DND-41 (cell line): ENCODE data around the gene PINK1.

Experiments
- ATAC-seq: fragments of 200-7000 bp; cut with Tn5 transposase; 3 replicates; pipeline ENCODE4 v1.9.1; 2021; ENCODE audit warnings: low read depth; ENCODE audit not compliant: insufficient read depth
- DNase-seq: peaks from one replicate; pipeline ENCODE4 v3.0.0-alpha.2; 2020
- H2AFZ ChIP-seq: 2 replicates; pipeline ENCODE4 v1.6.0; 2012; ENCODE audit warnings: low read depth, low read length
- H3K27ac ChIP-seq: 2 replicates; pipeline ENCODE4 v1.5.1; 2012; ENCODE audit warnings: low read length, inconsistent platforms
- H3K27me3 ChIP-seq: fragments of 200-600 bp; sonication (generic); 2 replicates; pipeline ENCODE4 v1.6.0; 2012; ENCODE audit warnings: low read length, mild to moderate bottlenecking, inconsistent platforms; ENCODE audit not compliant: insufficient read depth, poor library complexity
- H3K36me3 ChIP-seq: 2 replicates; pipeline ENCODE4 v1.5.1; 2012; ENCODE audit warnings: low read length, inconsistent platforms; ENCODE audit not compliant: insufficient read depth
- H3K4me1 ChIP-seq: 2 replicates; pipeline ENCODE4 v1.5.1; 2012; ENCODE audit warnings: mild to moderate bottlenecking, low read length; ENCODE audit not compliant: insufficient read depth
- H3K4me2 ChIP-seq: 2 replicates; pipeline ENCODE4 v1.6.0; 2012; ENCODE audit warnings: mild to moderate bottlenecking, moderate library complexity, low read length, inconsistent platforms; ENCODE audit not compliant: insufficient read depth
- H3K4me3 ChIP-seq, 2 experiments: fragments of 200-600 bp in 1 of 2; shearing (Covaris generic) in 1 of 2; 2 replicates each; pipeline ENCODE4 v1.5.1; 2012 to 2016; ENCODE audit warnings: inconsistent platforms in 2 of 2, low read length in 2 of 2, mild to moderate bottlenecking in 2 of 2, low read depth in 1 of 2, moderate library complexity in 1 of 2
- H3K79me2 ChIP-seq: 2 replicates; pipeline ENCODE4 v1.6.0; 2012; ENCODE audit warnings: low read length, inconsistent platforms; ENCODE audit not compliant: insufficient read depth
- H3K9ac ChIP-seq: 2 replicates; pipeline ENCODE4 v1.6.0; 2012; ENCODE audit warnings: low read depth, mild to moderate bottlenecking, inconsistent platforms, low read length, moderate library complexity
- H3K9me3 ChIP-seq: 2 replicates; pipeline ENCODE4 v1.5.1; 2012; ENCODE audit warnings: low read length, moderate library complexity, mild to moderate bottlenecking, inconsistent platforms; ENCODE audit not compliant: insufficient read depth, severe bottlenecking
- H4K20me1 ChIP-seq: 2 replicates; pipeline ENCODE4 v1.6.0; 2012; ENCODE audit warnings: low read length; ENCODE audit not compliant: insufficient read depth
- CTCF ChIP-seq: IDR thresholded peaks from 2 replicates; pipeline ENCODE4 v1.5.1; 2012; ENCODE audit warnings: borderline replicate concordance, low read length, moderate library complexity, mild to moderate bottlenecking; ENCODE audit not compliant: poor library complexity, severe bottlenecking; ENCODE audit errors: extremely low read depth
- EZH2 ChIP-seq: IDR thresholded peaks from 3 replicates; pipeline ENCODE4 v1.6.1; 2012; ENCODE audit warnings: borderline replicate concordance, low read depth, mild to moderate bottlenecking, moderate library complexity, low read length, inconsistent platforms; ENCODE audit not compliant: severe bottlenecking

The PINK1 gene

GRCh38 chr1:20685741-20686140 is 52.5 kb downstream of the PINK1 start:
- no peaks in the 10 kb centered on the region for H3K36me3 ChIP-seq

GRCh38 chr1:20686883-20687725 is 53.8 kb downstream of the PINK1 start:
- H3K4me2 ChIP-seq = no peak overlapping the region
- H4K20me1 ChIP-seq = no peaks in the 10 kb centered on the region
- no peak overlapping the region for H2AFZ ChIP-seq
- DNase-seq = no peak
- no peak overlapping the region for H3K4me3 ChIP-seq
- no peak overlapping the region for H3K9ac ChIP-seq
- no peaks in the 10 kb centered on the region for H3K36me3 ChIP-seq
- TF ChIP-seq EZH2 = no peak
- no peak for TF ChIP-seq CTCF
- H3K79me2 ChIP-seq = no peaks in the 10 kb centered on the region
- no peaks in the 10 kb centered on the region for H3K4me1 ChIP-seq
- no peak overlapping the region for H3K27ac ChIP-seq
- no peak for ATAC-seq
- H3K9me3 ChIP-seq = no peaks in the 10 kb centered on the region
- H3K27me3 ChIP-seq = no peaks in the 10 kb centered on the region

More at GRCh38 chr1:20685741-20686140, 52.5 kb downstream of the PINK1 start:
- Histone ChIP-seq H3K27me3 (no peaks in the 10 kb centered on the region), H3K27ac (no peak overlapping the region), H4K20me1 (no peaks in the 10 kb centered on the region), H3K79me2 (no peaks in the 10 kb centered on the region), H3K9me3 (no peaks in the 10 kb centered on the region), H3K4me3 (no peak overlapping the region), H3K9ac (no peak overlapping the region), H3K4me1 (no peaks in the 10 kb centered on the region), H3K4me2 (no peak overlapping the region), H2AFZ (no peak overlapping the region)
- DNase-seq = no peak
- ATAC-seq = no peak
- TF ChIP-seq EZH2 (no peak), CTCF (no peak)

- Histone ChIP-seq H3K27ac (no peak overlapping the region), H4K20me1 (no peaks in the 10 kb centered on the region), H2AFZ (no peak overlapping the region), H3K9ac (no peak overlapping the region), H3K9me3 (no peaks in the 10 kb centered on the region), H3K4me3 (no peak overlapping the region), H3K36me3 (no peaks in the 10 kb centered on the region), H3K27me3 (no peaks in the 10 kb centered on the region), H3K79me2 (no peaks in the 10 kb centered on the region), H3K4me1 (no peaks in the 10 kb centered on the region), H3K4me2 (no peak overlapping the region)
- TF ChIP-seq EZH2 (no peak), CTCF (no peak)
- ATAC-seq = no peak
- DNase-seq = no peak
These were observed 56.4 kb downstream of the PINK1 start for GRCh38 chr1:20689645-20690056.
